Measurements from ENCODE around the gene GGTLC3.
A peak's percentile ranks its signal among the peaks of the same experiment; 100 is the strongest.
"Not testable (repeated sequence)": the region's sequence is repeated elsewhere in the genome, so short reads cannot be mapped to it uniquely, and the experiment has no call there.

GGTLC3 gene

GRCh38 chr22:18518061-18518460, at the start of gene GGTLC3:
Gene GGTLC3, minus strand, starts transcription at chr22:18518161. Its CDS starts 264 bp downstream, at chr22:18517897.
- not testable (repeated sequence) for DNase-seq (ENCODE audit: extremely low read depth, low read depth); H3K4me3 ChIP-seq (replicated peaks; ENCODE audit: low read depth, low read length)

GRCh38 chr22:18560099-18560974, 42.4 kb upstream of the GGTLC3 start:
- DNase-seq (ENCODE audit: extremely low read depth, low read depth); H3K4me3 ChIP-seq (replicated peaks; ENCODE audit: low read depth, low read length): not testable (repeated sequence)

- DNase-seq (ENCODE audit: extremely low read depth, low read depth); H3K4me3 ChIP-seq (replicated peaks; ENCODE audit: low read depth, low read length): not testable (repeated sequence)
Observed at GRCh38 chr22:18558939-18559338, 41.0 kb upstream of the GGTLC3 start.

GRCh38 chr22:18558516-18558915, 40.6 kb upstream of the GGTLC3 start:
- not testable (repeated sequence) for H3K4me3 ChIP-seq (replicated peaks; ENCODE audit: low read depth, low read length)

GRCh38 chr22:18554280-18555256, 36.6 kb upstream of the GGTLC3 start:
- not testable (repeated sequence) for DNase-seq (ENCODE audit: extremely low read depth, low read depth); H3K4me3 ChIP-seq (replicated peaks; ENCODE audit: low read depth, low read length)

More at GRCh38 chr22:18558516-18558915, 40.6 kb upstream of the GGTLC3 start:
- not testable (repeated sequence) for DNase-seq (ENCODE audit: extremely low read depth, low read depth)

- not testable (repeated sequence) for DNase-seq (ENCODE audit: extremely low read depth, low read depth); H3K4me3 ChIP-seq (replicated peaks; ENCODE audit: low read depth, low read length)
Observed at GRCh38 chr22:18552839-18553597, 35.1 kb upstream of the GGTLC3 start.

- DNase-seq (ENCODE audit: extremely low read depth, low read depth): not testable (repeated sequence)
Observed at GRCh38 chr22:18551046-18551445, 33.1 kb upstream of the GGTLC3 start.

GRCh38 chr22:18549458-18550179, 31.7 kb upstream of the GGTLC3 start:
- DNase-seq (ENCODE audit: extremely low read depth, low read depth); H3K4me3 ChIP-seq (replicated peaks; ENCODE audit: low read depth, low read length): not testable (repeated sequence)

More at GRCh38 chr22:18551046-18551445, 33.1 kb upstream of the GGTLC3 start:
- not testable (repeated sequence) for H3K4me3 ChIP-seq (replicated peaks; ENCODE audit: low read depth, low read length)

GRCh38 chr22:18544615-18545014, 26.7 kb upstream of the GGTLC3 start:
- not testable (repeated sequence) for H3K4me3 ChIP-seq (replicated peaks; ENCODE audit: low read depth, low read length); DNase-seq (ENCODE audit: extremely low read depth, low read depth)

- not testable (repeated sequence) for DNase-seq (ENCODE audit: extremely low read depth, low read depth); H3K4me3 ChIP-seq (replicated peaks; ENCODE audit: low read depth, low read length)
Observed at GRCh38 chr22:18543400-18543799, 25.4 kb upstream of the GGTLC3 start.

- DNase-seq (ENCODE audit: extremely low read depth, low read depth); H3K4me3 ChIP-seq (replicated peaks; ENCODE audit: low read depth, low read length): not testable (repeated sequence)
Observed at GRCh38 chr22:18539994-18540393, 22.0 kb upstream of the GGTLC3 start.

- not testable (repeated sequence) for DNase-seq (ENCODE audit: extremely low read depth, low read depth); H3K4me3 ChIP-seq (replicated peaks; ENCODE audit: low read depth, low read length)
Observed at GRCh38 chr22:18534315-18534714, 16.4 kb upstream of the GGTLC3 start.

GRCh38 chr22:18533633-18534032, 15.7 kb upstream of the GGTLC3 start:
- H3K4me3 ChIP-seq (replicated peaks; ENCODE audit: low read depth, low read length); DNase-seq (ENCODE audit: extremely low read depth, low read depth): not testable (repeated sequence)

GRCh38 chr22:18529416-18530145, 11.6 kb upstream of the GGTLC3 start:
- not testable (repeated sequence) for H3K4me3 ChIP-seq (replicated peaks; ENCODE audit: low read depth, low read length); DNase-seq (ENCODE audit: extremely low read depth, low read depth)

GRCh38 chr22:18528597-18529415, 10.8 kb upstream of the GGTLC3 start:
- peak; percentile 21 for DNase-seq (ENCODE audit: extremely low read depth, low read depth)
- H3K4me3 ChIP-seq (replicated peaks; ENCODE audit: low read depth, low read length): peak overlapping the region; percentile 15; the same call in 1 of the 2 replicates
